Heart left ventricle (tissue), 16 donors: ENCODE measurements around the gene MRPL40. TPM values are rescaled to one million over a fixed set of nuclear protein-coding genes. Genes with fewer than 3 reads are reported as not detected.

Experiments used
- ATAC-seq, 4 donors: fragments of 200-7000 bp; cut with Tn5 transposase; one replicate each; pipeline ENCODE4 v1.9.1; 2020 to 2022; ENCODE audit warnings: moderate library complexity in 4 of 4, mild to moderate bottlenecking in 3 of 4, moderate number of reproducible peaks in 1 of 4
- DNase-seq, 5 donors: peaks; one replicate each; pipeline ENCODE4 v3.0.0-alpha.2; 2020
- H3K27ac ChIP-seq, 12 donors: fragments of 200-600 bp; sonication (generic) in 4 of 12; one replicate each; pipeline versions ENCODE4 v1.5.0 to v1.8.0; 2016 to 2022; ENCODE audit warnings: mild to moderate bottlenecking in 2 of 12
- H3K27me3 ChIP-seq, 9 donors: fragments of 200-600 bp; sonication (generic) in 2 of 9; one replicate each; pipeline versions ENCODE4 v1.5.1 to v1.8.0; 2016 to 2022; ENCODE audit warnings: mild to moderate bottlenecking in 3 of 9
- H3K36me3 ChIP-seq, 9 donors: fragments of 200-600 bp; sonication (generic) in 2 of 9; one replicate each; pipeline versions ENCODE4 v1.5.0 to v1.8.0; 2018 to 2022; ENCODE audit warnings: mild to moderate bottlenecking in 2 of 9
- H3K4me1 ChIP-seq, 12 donors: fragments of 200-600 bp; sonication (generic) in 4 of 12; one replicate each; pipeline versions ENCODE4 v1.5.0 to v1.8.0; 2016 to 2022; ENCODE audit warnings: mild to moderate bottlenecking in 3 of 12
- H3K4me3 ChIP-seq, 12 donors: fragments of 200-600 bp; sonication (generic) in 4 of 12; one replicate each; pipeline versions ENCODE4 v1.5.0 to v1.8.0; 2017 to 2022; ENCODE audit warnings: mild to moderate bottlenecking in 9 of 12, moderate library complexity in 4 of 12
- H3K9me3 ChIP-seq, 12 donors: fragments of 200-600 bp; sonication (generic) in 4 of 12; one replicate each; pipeline versions ENCODE4 v1.5.0 to v1.8.0; 2016 to 2022; ENCODE audit warnings: mild to moderate bottlenecking in 1 of 12
- CTCF ChIP-seq, 12 donors: fragments of 200-600 bp; sonication (generic) in 4 of 12; IDR thresholded peaks; one replicate each; pipeline versions ENCODE4 v1.5.0 to v1.8.0; 2018 to 2022; ENCODE audit warnings: antibody characterized with exemption in 12 of 12, mild to moderate bottlenecking in 5 of 12
- POLR2A ChIP-seq, 2 donors: fragments of 450-650 bp; IDR thresholded peaks; one replicate each; pipeline ENCODE4 v1.6.1; 2017; ENCODE audit warnings: antibody characterized with exemption in 2 of 2, mild to moderate bottlenecking in 2 of 2, moderate library complexity in 2 of 2
- WGBS, 4 donors: extraction: QIAGEN DNeasy Blood & Tissue Kit in 2 of 4; methylation state at CpG; one replicate each; pipeline versions ENCODE4 v1.1.5 to v1.1.7; 2013 to 2018; 5-methylcytosine and 5-hydroxymethylcytosine counted together
- intact Hi-C, 10 donors: fragments of 100-400 bp; cut with DNase I; formaldehyde crosslinking; loops; one replicate each; pipeline versions ENCODE4 v1.11.1 to v1.14.2; 2022
- polyA plus RNA-seq, 2 donors: library from polyadenylated mRNA; stranded (reverse); fragments of 200-250 nt; gene quantifications; one replicate each; pipeline ENCODE4 v1.2.3, GENCODE V29; 2013
- total RNA-seq, 9 donors: library from RNA; depleted of rRNA in 2 of 9; stranded (reverse); fragments of >200 nt in 2 of 9; fragmentation: NEBNext Ultra II Directional in 3 of 9; extraction: Animal tissue kit (Norgen Biotek cat#: 25700) in 3 of 9; gene quantifications; one replicate each; pipeline versions ENCODE4 v1.1.0 to v1.2.4, GENCODE V29; 2016 to 2023
- donor health status: ischemic (EF 13 %, LVEDD 7.1; RV severe dilation, severe dysfunction).
- donor health status: healthy with polysubstance abuse.
- donor health status: DM: no; HTN: yes; CAD: no.
- donor health status: DM: no; HTN: no; CAD: no.
- donor health status: ischemic (EF 25% LVEDD 6.9; RV normal size, moderate dysfunction).
- donor health status: ischemic (EF 25% LVEDD 5.7; RV mildly dilated, moderate dysfunction).
- donor health status: healthy.
- donor health status: DM: yes; HTN: yes; CAD: no.
- donor health status: ischemic (EF 35%, LVEDD 5.7; RV mildly dilated, moderate dysfunction).
- donor health status: nonischemic (EF 11% LVEDD 7.7; RV severe dilation, severe dysfunction).
- donor health status: DM: yes; HTN: yes; CAD: no.
- donor health status: PGD.
- donor health status: ischemic (EF 29% LVEDD 5.4; RV normal size, mild dysfunction).
- donor health status: nonischemic (EF 23%, LVEDD 6.1; RV moderate dilation, normal function).

MRPL40 gene
- total and polyA plus RNA-seq, 11 donors: 39.9 to 119 (median 54.2) TPM

DNA sequence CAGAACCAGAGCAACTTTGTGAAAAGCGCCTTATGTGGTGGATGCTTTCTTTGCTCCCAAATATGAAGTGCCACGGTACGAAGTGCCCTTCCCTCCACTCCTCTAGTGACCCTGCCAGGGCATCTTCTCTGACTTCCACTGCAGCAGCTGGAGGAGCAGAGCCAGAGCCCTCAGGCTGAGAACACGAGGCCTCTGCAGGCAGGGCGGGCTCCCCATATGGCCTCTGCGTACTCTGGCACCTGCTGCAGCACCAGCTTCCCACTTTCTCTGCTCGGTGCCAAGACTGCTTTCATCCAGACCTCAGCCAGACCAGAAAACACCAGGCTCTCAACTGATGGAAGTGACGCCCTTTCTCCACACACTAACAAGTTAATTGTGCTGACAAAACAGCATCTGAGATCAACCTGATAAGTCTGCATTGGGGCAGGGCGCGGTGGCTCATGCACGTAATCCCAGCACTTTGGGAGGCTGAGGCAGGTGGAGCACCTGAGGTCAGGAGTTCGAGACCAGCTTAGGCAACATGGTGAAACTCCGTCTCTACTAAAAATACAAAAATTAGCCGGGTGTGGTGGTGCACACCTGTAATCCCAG lies 33.9 kb downstream of the MRPL40 start:
- H3K4me1 ChIP-seq: peaks cover 0 to 7% (median 0%) of the 10 kb centered on the region in 12 donors
- no peak overlapping the region for H3K4me3 ChIP-seq
- H3K27me3 ChIP-seq: no peaks in the 10 kb centered on the region
- no peak overlapping the region for H3K27ac ChIP-seq
- DNase-seq (no peak), ATAC-seq (no peak)
- 81 to 93% (median 92%) methylated on average over 10 to 14 of the region's 14 CpGs for WGBS, 4 donors
- no peak for TF ChIP-seq CTCF (IDR thresholded peaks at IDR 0.05)
- intact Hi-C loops: loop anchor here in 1 of 10 donors (10.0 kb wide), 2 partner anchors 81 to 271 kb away; no protein-coding TSS in a partner anchor
- peaks cover 2 to 100% (median 98%) of the 10 kb centered on the region in 9 donors for H3K36me3 ChIP-seq
- H3K9me3 ChIP-seq: no peaks in the 10 kb centered on the region

DNA sequence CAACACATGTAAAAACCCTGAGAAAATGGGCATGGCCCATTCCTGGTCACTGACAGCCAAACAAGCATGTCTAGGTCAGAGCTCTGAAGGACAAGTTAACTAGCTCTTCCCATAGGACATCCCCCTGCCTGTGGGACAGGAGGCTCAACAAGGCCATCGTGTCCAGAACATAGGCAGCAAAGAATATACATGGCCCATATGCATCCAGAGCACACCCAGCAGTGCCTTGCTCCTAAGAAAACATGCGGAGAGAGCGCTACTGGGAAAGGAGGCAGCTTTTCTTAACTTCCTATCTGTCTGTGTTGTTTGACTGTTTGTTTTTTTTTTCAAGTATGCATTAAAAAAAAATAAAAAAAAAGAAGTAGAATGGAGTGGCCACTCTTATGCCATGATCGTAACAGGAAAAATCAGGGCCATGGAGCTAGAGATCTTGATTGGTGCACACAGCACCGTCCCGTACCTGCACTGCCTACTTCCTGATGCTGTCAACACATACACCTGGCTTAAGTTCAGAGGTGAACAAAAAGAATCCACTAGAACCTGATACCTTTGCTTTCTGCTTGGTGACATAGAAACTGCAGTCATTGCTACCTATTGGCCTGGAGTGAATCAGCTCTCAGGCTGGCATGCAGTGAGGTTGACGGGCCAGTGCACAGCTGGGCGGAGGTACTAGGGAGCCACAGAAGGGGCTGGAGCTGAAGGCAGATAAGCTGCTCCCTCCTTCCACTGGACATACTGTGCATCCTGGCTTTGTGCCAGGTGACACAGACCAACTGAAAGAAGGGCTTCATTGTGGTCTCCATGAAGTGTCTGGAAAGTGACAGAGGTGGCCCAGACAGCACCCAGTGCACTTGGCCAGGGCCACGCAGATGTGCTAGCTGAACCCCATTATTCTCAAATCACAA lies 34.8 kb downstream of the MRPL40 start:
- TF ChIP-seq CTCF (IDR thresholded peaks at IDR 0.05): no peak
- no peak for TF ChIP-seq POLR2A (IDR thresholded peaks at IDR 0.05)
- DNase-seq (no peak), ATAC-seq (no peak)
- WGBS, 4 donors: 88 to 94% (median 92%) methylated on average over 9 of the region's 9 CpGs
- intact Hi-C loops: loop anchor here in 1 of 10 donors (10.0 kb wide), 2 partner anchors 82 to 272 kb away; no protein-coding TSS in a partner anchor
- Histone ChIP-seq H3K36me3 (peaks cover 2 to 100% (median 99%) of the 10 kb centered on the region in 9 donors), H3K4me3 (no peak overlapping the region), H3K9me3 (no peaks in the 10 kb centered on the region), H3K4me1 (peaks cover 0 to 7% (median 0%) of the 10 kb centered on the region in 12 donors), H3K27ac (no peak overlapping the region), H3K27me3 (no peaks in the 10 kb centered on the region)

DNA sequence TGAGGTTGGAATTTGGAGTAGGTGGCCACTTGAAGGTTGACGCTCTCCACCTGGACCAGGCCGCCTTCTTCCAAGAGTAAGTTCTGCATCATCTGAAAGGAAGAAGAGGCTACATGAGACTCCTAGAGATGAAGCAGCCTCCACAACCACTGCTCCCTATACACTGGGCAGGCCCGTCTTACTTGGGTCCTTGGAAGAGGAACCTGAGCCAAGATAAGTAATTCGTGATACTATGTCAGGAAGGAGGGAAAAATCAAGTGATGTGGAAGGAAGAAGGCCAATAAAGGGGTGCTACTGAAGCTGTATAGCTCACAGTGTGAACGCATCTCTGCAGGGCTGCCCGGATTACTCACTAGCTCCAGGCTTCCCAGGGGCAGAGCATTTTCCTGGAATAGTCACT lies 35.6 kb downstream of the MRPL40 start:
- Histone ChIP-seq H3K9me3 (no peaks in the 10 kb centered on the region), H3K36me3 (peaks cover 2 to 100% (median 99%) of the 10 kb centered on the region in 9 donors), H3K27me3 (no peaks in the 10 kb centered on the region), H3K4me1 (peaks cover 0 to 7% (median 0%) of the 10 kb centered on the region in 12 donors), H3K4me3 (no peak overlapping the region), H3K27ac (no peak overlapping the region)
- no peak for DNase-seq
- ATAC-seq: no peak
- no peak for TF ChIP-seq CTCF (IDR thresholded peaks at IDR 0.05)
- no peak for TF ChIP-seq POLR2A (IDR thresholded peaks at IDR 0.05)
- WGBS, 4 donors: 91 to 95% (median 93%) methylated on average over 6 of the region's 6 CpGs
- intact Hi-C loops: loop anchor here in 1 of 10 donors (10.0 kb wide), 2 partner anchors 83 to 273 kb away; no protein-coding TSS in a partner anchor

DNA sequence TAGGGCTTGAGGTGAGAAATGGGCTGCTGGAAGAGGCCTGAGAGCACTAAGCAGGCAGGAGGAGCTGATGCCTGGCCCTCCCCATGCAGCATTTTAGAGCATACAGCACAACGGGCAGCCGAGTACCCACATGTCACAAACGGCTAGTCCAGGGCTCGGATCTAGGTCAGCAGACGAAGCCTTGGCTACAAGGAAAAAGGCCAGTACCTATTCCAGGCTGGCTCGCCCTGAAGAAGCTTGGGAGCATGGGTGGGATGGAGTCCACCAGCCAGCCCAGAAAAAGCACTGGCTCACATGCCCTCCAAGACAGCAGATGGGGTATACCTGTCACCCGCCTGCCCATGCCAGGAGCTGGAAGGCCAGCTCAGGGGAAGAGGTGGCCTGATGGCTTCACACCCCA lies 37.1 kb downstream of the MRPL40 start:
- H3K4me3 ChIP-seq: no peak overlapping the region
- intact Hi-C loops: loop anchor here in 1 of 10 donors (10.0 kb wide), 2 partner anchors 85 to 275 kb away; no protein-coding TSS in a partner anchor
- H3K4me1 ChIP-seq: peaks cover 0 to under 1% (median 0%) of the 10 kb centered on the region in 12 donors
- no peaks in the 10 kb centered on the region for H3K9me3 ChIP-seq
- no peak for TF ChIP-seq POLR2A (IDR thresholded peaks at IDR 0.05)
- TF ChIP-seq CTCF (IDR thresholded peaks at IDR 0.05): no peak
- ATAC-seq (no peak), DNase-seq (no peak)
- no peak overlapping the region for H3K27ac ChIP-seq
- WGBS, 4 donors: 92 to 98% (median 96%) methylated on average over 6 to 7 of the region's 7 CpGs
- peaks cover 2 to 100% (median 99%) of the 10 kb centered on the region in 9 donors for H3K36me3 ChIP-seq
- H3K27me3 ChIP-seq: no peaks in the 10 kb centered on the region
